Activated CD4-positive, alpha-beta T cell treated with anti-CD3 and anti-CD28 coated beads for 1 hour (primary cell): ENCODE data around the gene COMMD4.
"Not testable (repeated sequence)": the region's sequence is repeated elsewhere in the genome, so short reads cannot be mapped to it uniquely, and the experiment has no call there.

Source experiments
- DNase-seq: peaks from one replicate; pipeline ENCODE4 v3.0.0-alpha.2; 2020

Gene COMMD4

GRCh38 chr15:75333654-75334419 is 2.0 kb upstream of the COMMD4 start:
- DNase-seq: not testable (repeated sequence)

- DNase-seq: no peak
These were observed 554 bp upstream of the COMMD4 start for GRCh38 chr15:75335313-75335704.

DNA sequence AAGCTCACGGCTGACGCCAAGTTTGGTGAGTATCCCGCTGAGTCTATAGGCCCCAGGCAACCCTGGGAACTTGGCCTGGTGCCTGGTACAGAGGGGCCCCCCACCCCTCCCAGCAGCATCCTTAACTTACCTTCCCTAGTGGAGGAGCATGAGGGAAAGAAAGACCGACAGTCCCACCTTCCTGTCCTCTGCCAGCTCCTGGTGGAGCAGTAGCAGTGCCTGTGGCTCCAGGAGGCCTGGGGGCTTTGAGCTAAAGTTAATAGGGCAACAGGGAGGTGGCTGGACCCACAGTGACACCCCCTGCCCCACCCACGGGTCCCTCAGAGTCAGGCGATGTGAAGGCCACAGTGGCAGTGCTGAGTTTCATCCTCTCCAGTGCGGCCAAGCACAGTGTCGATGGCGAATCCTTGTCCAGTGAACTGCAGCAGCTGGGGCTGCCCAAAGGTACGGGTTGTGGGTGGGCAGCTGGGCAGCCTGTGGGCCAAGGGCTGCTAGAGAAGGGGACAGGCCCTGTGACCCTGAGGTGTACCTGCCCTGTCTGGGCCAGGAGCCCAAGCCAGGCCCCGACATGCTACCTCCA is 2.9 kb downstream of the COMMD4 start:
- DNase-seq: no peak

GRCh38 chr15:75339531-75340240 is 3.8 kb downstream of the COMMD4 start:
- DNase-seq: no peak

- no peak for DNase-seq
These were observed 6.4 kb downstream of the COMMD4 start for GRCh38 chr15:75342221-75342620.

- not testable (repeated sequence) for DNase-seq
These were observed 8.1 kb downstream of the COMMD4 start for GRCh38 chr15:75343953-75344352.

- DNase-seq: no peak
These were observed 10.9 kb downstream of the COMMD4 start, which contains the start of gene NEIL1 for GRCh38 chr15:75346796-75347221. Gene NEIL1, plus strand, starts transcription at chr15:75347039. Its CDS starts 1,867 bp downstream, at chr15:75348906.

GRCh38 chr15:75347222-75348033 is 11.6 kb downstream of the COMMD4 start:
- peak; percentile 38 for DNase-seq

DNA sequence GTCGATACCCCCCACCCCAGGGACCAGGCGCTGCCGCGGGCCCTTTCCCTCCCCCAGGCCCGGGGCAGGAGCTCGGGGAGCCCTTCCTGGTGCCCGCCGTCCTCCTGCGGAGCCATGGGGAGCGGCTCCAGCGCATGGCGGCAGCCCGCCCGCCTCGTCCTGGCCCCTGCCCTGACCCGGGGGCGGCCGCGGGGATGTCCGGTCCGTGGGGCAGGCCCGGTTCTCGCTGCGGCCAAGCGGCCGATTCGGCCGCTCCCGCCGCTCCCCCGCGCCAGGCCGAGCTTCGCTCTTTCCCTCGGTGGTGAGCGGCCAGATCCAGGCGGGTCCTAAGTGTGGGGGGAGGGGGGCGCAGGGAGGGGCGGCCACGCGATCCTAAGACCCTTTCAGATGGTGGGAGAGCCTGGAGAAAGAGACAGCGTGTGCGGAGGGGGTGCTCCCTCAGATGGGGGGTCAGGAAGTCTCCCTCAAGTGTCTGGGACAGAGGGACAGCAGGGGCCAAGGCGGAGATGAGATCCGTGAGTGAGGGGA is 12.2 kb downstream of the COMMD4 start:
- no peak for DNase-seq

- DNase-seq: no peak
These were observed 12.9 kb downstream of the COMMD4 start for GRCh38 chr15:75348562-75349350.

DNA sequence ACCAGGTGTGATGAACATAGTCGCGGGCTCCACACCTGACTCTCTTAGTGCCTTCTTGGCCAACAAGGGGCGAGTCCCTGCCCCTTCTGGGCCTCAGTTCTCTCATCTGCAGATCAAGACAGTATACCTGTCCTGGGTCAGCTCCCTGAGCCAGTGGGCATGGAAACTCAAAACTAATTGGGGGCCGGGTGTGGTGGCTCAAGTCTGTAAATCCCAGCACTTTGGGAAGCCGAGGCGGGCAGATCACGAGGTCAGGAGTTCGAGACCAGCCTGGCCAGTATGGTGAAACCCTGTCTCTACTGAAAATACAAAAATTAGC is 13.4 kb downstream of the COMMD4 start:
- DNase-seq: not testable (repeated sequence)

DNA sequence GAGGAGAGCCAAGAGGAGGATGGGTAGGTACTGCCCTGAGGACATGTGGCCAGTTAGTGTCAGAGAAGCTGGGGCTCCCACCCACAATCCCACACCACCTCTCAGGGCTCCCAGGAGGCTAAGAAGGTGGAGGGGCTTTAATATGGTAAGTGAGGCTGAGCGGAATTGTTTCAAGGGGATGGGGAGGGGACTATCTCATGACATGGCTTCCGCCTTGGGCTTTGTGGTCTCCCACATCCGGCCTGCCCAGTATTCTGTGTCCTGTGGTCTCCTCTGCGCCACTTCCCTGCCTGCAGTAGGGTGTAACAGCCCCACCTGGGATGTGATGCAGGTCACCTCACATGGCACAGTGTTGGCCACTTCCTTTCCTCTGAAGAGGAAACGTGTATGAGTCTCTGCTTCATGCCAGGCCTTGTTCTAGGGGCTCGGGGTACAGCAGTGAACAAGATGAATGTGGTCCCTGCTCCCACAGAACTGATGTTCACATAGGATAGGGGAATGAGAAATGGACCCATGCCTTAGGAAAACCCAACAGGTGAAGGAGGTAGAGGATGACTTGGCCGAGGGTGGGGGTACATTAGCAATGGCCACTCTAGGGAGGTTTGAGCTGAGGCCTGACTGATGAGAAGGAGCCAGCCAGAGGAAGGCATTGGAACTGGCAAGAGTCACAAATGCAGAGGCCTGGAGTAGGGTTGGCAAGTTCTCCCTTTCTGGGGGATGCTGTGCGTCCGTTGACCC is 14.2 kb downstream of the COMMD4 start:
- DNase-seq: peak; percentile 38

- no peak for DNase-seq
These were observed 14.9 kb downstream of the COMMD4 start for GRCh38 chr15:75350601-75351361.

DNA sequence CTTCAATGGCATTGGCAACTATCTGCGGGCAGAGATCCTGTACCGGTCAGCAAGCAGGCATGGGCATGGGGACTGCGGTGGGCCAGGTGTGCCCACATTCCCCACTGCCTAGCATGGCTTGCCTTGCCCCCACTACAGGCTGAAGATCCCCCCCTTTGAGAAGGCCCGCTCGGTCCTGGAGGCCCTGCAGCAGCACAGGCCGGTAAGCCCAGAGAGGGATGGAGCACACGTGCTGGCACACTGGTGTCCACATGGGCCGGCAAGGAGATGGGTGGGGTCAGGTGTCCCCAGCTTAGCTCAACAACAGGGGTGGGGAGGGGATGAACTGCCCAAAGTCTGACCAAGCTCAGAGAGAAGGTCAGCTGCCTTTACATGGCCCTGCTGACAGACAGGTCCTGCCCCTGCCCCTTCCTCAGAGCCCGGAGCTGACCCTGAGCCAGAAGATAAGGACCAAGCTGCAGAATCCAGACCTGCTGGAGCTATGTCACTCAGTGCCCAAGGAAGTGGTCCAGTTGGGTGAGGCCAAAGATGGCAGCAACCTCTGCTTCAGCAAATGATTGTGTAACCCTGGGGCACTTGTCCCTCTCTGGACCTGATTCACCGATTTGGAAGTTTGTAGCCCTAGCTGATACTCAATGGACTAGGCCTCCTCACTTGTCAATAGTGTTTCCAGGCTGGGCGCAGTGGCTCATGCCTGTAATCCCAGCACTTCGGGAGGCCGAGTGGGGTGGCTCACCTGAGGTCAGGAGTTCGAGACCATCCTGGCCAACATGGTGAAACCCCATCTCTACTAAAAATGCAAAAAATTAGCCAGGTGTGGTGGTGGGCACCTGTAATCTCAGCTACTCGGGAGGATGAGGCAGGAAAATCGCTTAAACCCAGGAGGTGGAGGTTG is 16.6 kb downstream of the COMMD4 start:
- no peak for DNase-seq

DNA sequence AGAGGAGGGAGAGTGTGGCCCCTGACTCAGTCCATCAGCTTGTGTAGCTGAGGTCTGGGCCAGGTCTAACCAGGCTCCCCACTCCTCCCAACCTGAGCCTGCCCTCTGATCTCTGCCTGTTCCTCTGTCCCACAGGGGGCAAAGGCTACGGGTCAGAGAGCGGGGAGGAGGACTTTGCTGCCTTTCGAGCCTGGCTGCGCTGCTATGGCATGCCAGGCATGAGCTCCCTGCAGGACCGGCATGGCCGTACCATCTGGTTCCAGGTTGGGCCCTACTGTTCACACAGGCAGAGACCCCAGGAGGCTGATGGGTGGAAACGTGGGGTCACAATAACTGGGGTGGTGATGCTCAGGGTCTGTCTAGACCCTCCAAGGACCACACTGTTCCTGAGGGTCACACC is 17.7 kb downstream of the COMMD4 start:
- DNase-seq: no peak

GRCh38 chr15:75354454-75354853 is 18.6 kb downstream of the COMMD4 start:
- no peak for DNase-seq

GRCh38 chr15:75355369-75355768 is 19.5 kb downstream of the COMMD4 start:
- DNase-seq: no peak

DNA sequence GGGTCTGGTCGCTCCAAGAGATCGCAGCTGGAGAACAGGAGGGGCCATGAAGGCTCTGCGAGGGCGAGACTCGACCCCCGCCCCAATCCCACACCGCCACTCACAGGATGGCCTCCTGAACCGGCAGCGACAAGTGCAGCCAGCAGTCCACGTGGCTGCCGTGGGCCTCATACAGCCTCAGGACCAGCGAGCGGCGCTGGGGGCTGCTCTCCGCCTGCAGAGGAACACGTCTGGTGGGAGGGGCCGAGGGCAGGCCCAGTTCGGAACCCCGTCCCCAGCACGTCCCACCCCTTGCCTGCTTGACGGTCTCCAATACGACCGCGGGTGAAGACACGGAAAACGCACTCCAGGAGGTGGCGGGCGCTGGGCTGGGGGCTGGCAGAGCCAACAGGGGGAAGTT is 20.1 kb downstream of the COMMD4 start:
- DNase-seq: no peak

DNA sequence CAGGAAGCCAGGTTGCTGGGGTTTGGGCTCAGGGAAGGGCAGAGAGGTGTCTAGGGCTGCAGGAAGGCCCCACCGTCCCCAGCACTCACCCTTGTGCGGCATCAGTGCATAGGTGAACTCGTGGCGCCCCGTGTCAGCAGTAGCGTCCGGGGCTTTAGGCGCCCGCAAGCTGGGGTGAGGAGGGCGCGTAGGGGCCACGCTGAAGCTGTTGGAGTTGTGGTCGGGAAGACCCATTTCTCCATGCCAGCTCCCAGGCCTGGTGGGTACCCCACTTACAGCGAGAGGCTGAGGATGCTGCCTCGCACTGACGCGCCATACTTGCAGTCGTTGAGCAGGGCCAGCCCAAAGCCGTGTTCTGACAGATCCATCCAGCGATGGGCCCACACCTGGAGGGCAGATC is 20.7 kb downstream of the COMMD4 start:
- no peak for DNase-seq
